Sigmoid colon (tissue), 4 donors: ENCODE measurements around the gene IRF2.
"Not testable (repeated sequence)": the region's sequence is repeated elsewhere in the genome, so short reads cannot be mapped to it uniquely, and the experiment has no call there.

Experiments used
- CTCF ChIP-seq, 4 experiments: fragments of 450-650 bp in 3 of 4; fragments of 200-600 bp in 1 of 4; IDR thresholded peaks; one replicate each; pipeline ENCODE4 v1.5.1; 2016 to 2019; ENCODE audit warnings: antibody characterized with exemption in 4 of 4, mild to moderate bottlenecking in 3 of 4, moderate library complexity in 2 of 4
- POLR2AphosphoS5 ChIP-seq, 4 donors: sonication (generic); formaldehyde crosslinking; IDR thresholded peaks; one replicate each; pipeline ENCODE4 v1.6.1; 2017; ENCODE audit warnings: antibody characterized with exemption in 4 of 4

GRCh38 chr4:184380214-184380613 lies 94.1 kb downstream of the IRF2 start:
- TF ChIP-seq CTCF, POLR2AphosphoS5 (IDR thresholded peaks at IDR 0.05): not testable (repeated sequence)
